T-helper 22 cell (primary cell): ENCODE measurements around the gene HOGA1.
"Not testable (repeated sequence)": the region's sequence is repeated elsewhere in the genome, so short reads cannot be mapped to it uniquely, and the experiment has no call there.

Experiments used
- DNase-seq: peaks from one replicate; pipeline ENCODE4 v3.0.0-alpha.2; 2020; ENCODE audit warnings: low read depth

The HOGA1 gene

GRCh38 chr10:97555541-97555940, 28.6 kb upstream of the HOGA1 start:
- DNase-seq: not testable (repeated sequence)

GRCh38 chr10:97560731-97561381, 23.3 kb upstream of the HOGA1 start:
- DNase-seq: not testable (repeated sequence)

GRCh38 chr10:97561386-97562077, 22.7 kb upstream of the HOGA1 start:
- not testable (repeated sequence) for DNase-seq

GRCh38 chr10:97562329-97562728, 21.9 kb upstream of the HOGA1 start:
- not testable (repeated sequence) for DNase-seq

- no peak for DNase-seq
Measured at GRCh38 chr10:97563337-97563736, 20.9 kb upstream of the HOGA1 start.

GRCh38 chr10:97564776-97565175, 19.4 kb upstream of the HOGA1 start:
- no peak for DNase-seq

- no peak for DNase-seq
Measured at GRCh38 chr10:97566336-97566996, 17.7 kb upstream of the HOGA1 start.

GRCh38 chr10:97567891-97568290, 16.3 kb upstream of the HOGA1 start:
- no peak for DNase-seq

GRCh38 chr10:97570146-97570788, 13.9 kb upstream of the HOGA1 start:
- no peak for DNase-seq

GRCh38 chr10:97570789-97571471, 13.3 kb upstream of the HOGA1 start:
- DNase-seq: no peak

- no peak for DNase-seq
Measured at GRCh38 chr10:97571622-97572021, 12.6 kb upstream of the HOGA1 start.

- DNase-seq: no peak
Measured at GRCh38 chr10:97572214-97572989, 11.8 kb upstream of the HOGA1 start, which contains the start of gene ANKRD2. ANKRD2 (plus strand) TSS chr10:97572779; CDS start chr10:97572789, 10 bp downstream.

- DNase-seq: no peak
Measured at GRCh38 chr10:97573021-97573420, 11.2 kb upstream of the HOGA1 start.

GRCh38 chr10:97573672-97574071, 10.5 kb upstream of the HOGA1 start:
- DNase-seq: no peak

GRCh38 chr10:97574374-97575126, 9.6 kb upstream of the HOGA1 start:
- DNase-seq: no peak

GRCh38 chr10:97575127-97575668, 9.0 kb upstream of the HOGA1 start:
- DNase-seq: no peak

- not testable (repeated sequence) for DNase-seq
Measured at GRCh38 chr10:97576487-97576886, 7.7 kb upstream of the HOGA1 start.

GRCh38 chr10:97577701-97578100, 6.5 kb upstream of the HOGA1 start:
- no peak for DNase-seq

- no peak for DNase-seq
Measured at GRCh38 chr10:97578171-97578844, 5.9 kb upstream of the HOGA1 start.
